Measurements from ENCODE around the gene PRR5.

DNA sequence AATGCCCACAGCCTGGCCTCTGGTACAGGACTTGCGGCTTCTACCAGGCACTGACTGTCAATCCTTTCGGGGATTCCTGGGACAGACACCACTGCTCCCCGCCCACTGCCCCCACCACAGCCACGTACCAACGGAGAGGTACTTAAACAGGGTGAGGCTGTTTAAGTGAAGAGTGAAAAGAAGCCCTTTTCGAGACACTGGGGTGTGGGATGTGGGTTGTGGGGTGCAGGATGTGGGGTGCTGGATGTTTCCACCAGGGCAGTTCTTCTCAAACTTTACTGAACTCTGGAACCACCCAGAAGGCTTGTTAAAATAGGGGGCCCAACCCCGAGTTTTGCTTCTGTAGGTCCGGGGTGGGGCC is 34.2 kb upstream of the PRR5 start:
- TF ChIP-seq CTCF (IDR thresholded peaks at IDR 0.05) = no peak
- no peak for TF ChIP-seq POLR2A (IDR thresholded peaks at IDR 0.05)

Data from body of pancreas (tissue), 4 donors.